SW 1271 (cell line): ENCODE measurements around the gene PMM2.
"Not testable (repeated sequence)": the region's sequence is repeated elsewhere in the genome, so short reads cannot be mapped to it uniquely, and the experiment has no call there.

ENCODE experiments used
- DNase-seq, 2 experiments: peaks; one replicate each; lab custom pipeline; 2025; lab: John Stamatoyannopoulos, UW

The PMM2 gene

DNA sequence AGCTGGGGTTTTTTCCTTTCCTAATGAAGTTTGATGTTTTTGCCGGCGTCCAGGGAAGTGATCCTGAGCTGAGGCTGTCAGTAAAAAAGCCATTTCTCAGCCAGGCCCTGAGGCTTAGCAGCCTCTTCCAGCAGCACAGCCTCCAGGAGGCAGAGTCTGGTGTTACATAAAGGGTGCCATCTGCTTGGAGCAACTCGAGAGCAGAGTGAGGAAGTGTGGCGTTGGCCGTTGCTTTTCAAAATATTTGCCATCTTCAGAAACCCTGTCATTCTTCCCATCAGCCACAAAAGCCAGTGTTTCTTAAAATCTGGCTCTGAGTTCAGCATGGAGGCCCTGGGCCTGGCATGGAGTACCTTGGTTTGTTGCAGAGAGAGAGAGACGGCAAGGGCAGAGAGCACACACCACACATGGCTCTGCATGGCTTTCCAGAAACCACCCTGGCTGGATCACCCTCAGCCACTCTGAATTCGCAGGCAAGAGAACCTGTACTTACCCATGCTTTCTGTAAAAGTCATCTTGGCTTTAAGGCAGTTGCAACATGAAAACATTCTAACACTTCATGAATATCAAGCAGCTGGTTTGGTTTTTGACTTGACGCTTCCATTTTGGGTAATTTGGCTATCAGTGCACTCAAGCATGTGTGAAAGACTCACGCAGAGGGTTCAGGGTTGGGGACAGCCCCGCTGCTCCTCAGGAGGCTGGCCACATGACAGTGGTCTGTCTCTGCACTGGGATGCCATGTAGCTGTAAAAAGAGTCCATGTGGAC lies 21.0 kb downstream of the PMM2 start:
- DNase-seq = no peak

DNA sequence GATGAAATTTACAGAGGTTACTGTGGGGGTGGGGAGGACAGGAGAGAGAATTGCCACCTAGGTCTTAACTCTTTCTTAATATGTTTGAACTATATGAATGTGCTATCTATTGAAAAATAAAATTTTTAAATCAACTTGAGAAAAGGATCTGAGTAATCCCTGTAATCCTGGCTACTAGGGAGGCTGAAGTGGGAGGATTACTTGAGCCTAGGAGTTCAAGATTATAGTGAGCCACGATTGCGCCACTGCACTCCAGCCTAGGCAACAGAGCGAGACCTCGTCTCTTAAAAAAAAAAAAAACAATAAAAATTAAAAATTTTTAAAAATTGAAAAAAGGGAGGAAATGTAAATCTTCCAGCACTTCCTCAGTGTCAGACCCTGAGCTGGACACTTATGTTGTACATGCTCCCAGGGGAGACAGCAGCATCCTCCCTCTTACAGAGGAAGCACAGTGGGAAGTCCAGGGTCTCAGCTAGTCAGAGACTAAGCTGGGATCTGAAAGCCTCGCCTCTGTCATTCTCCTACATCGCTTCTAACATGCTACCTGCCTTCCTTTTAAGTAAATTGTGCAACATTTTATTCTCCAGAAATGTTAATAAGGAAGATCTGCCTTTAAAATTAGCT lies 21.9 kb downstream of the PMM2 start:
- DNase-seq = no peak

DNA sequence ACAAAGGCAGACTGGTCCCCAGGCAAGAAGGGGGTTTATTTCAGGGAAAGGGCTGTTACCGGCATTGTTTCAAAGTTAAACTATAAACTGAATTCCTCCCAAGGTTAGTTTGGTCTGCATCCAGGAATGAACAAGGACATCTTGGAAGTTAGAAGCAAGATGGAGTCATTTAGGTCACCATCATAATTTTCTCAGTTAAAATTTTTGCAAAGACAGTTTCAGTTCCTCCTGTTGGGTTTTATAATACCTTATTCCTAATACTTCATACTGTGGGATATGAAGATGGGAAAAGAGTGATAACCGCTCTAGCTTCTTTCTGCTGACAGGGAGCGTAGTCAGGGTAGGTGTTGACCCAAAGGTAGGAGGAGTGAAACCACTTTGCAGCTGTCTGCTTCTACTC lies 24.8 kb downstream of the PMM2 start:
- DNase-seq = no peak

DNA sequence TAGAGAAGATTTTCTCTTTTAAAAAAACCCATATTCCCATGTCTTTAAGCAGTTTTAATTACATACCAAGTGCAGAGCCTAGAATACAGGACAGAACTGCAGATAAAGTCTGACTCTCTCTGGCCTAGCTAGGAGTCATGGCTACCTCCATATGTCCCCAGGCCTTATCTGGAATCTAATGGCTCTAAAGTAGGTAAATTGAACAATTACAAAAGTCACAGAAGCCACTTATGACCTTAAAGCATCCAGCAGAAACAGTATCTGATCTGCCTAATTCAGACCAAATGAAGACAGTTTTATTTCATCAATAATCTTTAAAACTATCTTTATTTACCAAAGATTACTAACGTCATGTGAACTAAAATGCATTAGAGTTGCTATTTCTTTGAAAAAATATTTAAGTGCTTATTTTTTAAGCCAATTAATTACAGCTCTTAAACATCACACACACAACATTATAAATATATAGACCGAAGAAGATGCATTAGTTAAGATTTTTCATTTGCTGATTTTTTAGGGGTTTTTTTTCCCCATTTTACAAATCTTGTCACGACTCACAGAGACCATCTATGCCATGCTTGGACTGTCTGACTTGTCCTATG lies 28.7 kb downstream of the PMM2 start:
- DNase-seq = no peak

DNA sequence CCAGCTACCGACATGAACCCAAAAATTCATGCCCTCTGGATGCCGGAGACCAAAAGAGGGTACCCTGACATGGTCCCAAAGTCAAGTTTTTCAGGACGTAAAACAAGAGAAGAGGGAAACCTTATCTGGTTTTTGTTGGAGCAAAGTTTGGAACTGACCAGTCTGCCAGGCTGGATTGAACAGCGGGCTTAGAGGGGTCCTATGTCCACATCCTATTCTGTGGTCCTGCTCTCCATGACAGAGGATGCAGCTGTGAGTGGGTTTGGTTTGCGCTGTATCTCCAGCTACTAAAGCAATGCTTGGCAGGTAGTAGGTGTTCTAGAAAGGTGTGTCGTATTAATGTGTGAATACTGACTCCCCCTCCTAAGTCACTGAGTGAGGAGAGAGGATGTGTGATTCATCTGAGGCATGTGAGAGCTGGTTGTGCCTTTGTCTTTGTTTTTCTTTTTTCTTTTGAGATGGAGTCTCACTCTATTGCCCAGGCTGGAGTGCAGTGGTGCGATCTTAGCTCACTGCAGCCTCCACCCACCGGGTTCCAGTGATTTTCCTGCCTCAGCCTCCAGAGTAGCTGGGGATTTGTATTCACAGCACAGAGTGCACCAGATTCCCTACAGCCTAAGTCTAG lies 31.0 kb downstream of the PMM2 start:
- no peak for DNase-seq

DNA sequence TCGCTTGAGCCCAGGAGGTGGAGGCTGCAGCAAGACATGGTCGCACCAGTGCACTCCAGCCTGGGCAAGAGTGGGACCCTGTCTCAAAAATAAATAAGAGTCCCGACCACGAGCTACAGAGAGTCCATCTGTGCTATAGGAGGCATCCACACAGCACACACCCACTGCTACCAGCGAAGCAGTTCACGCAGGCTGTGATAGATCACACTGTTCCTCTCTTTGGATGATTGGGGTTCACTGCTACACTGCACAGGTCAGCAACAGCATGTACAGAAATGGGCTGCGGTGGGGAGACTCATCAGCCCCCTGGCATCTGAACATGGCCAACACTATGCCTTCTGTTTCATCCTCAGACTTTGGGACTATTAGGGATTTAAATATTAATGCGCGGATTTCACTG lies 33.8 kb downstream of the PMM2 start:
- DNase-seq = no peak

DNA sequence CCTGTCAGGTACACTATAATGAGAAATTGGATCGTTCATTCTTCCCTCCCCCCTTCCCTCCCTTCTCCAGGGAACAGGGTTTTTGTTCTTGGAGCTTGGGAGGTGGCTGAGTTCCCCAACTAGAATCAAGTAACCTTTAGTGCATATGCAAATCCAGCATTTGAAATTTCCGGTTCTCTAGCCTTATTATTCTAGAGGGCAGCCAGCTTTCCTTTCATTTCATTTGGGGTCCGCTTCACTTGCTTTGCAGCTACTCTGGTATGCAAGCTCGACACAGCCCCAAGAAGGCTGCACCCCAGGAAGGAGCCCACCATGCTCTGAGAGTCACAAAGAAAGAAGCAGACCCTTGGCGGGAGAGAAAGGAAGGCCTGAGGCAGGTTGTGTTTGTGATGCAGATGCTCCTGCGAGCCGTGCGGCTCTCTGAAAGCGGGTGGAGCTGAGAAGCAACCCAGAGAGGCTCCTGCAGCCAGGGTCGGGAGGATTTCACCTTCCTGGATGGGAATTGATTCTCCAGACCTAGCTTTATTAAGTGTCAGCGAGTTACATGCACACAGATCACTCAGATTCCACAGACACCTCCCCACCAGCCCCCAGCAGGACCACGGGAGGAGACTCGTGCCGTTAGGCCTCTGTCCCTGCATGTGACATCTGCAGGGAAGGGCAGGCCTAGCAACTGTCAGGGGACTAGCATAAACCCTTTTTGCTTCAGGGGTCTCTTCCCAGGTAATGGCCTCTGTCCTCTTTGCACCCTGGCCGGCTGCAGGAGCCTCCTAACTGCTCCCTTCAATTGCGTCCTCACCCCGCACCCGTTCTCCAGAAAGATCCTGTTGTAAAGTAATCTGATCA lies 34.5 kb downstream of the PMM2 start:
- DNase-seq = no peak

DNA sequence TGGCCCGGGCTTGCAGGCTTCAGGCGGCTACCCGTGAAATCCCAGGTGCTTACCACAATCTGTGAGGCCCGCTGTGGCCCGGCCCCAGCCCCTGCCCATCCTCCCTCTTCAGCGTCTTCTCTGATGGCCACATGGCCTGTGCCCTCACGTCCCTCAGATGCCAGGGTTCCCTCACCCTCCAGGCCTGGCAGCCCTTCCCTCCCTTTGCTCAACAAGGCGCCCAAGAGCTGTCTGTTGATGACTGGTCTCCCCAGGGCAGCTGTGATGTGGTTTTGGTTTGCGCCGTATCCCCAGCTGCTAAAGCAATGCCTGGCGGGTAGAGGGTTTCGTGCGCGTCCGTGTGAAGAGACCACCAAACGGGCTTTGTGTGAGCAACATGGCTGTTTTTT lies 35.1 kb downstream of the PMM2 start:
- DNase-seq = no peak

DNA sequence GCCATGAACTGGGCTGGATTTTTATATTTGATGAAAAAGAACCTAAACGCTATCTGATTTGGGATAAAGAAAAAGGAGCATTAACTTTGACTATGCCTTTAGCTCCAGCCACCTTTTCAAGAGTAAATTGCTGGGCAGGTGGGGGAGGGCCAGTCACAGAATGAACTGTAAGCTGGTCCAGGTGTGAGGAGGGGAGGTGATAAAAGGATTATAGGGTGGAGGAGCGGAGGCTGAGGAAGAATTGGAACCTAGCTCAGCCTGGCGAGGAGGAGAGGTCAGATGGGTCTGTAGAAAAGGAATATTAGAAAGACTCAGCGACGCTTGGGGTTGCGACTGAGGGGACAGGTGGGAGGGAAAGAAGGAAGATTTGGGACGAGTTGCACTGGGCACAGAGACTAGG lies 39.2 kb downstream of the PMM2 start:
- DNase-seq = not testable (repeated sequence)

DNA sequence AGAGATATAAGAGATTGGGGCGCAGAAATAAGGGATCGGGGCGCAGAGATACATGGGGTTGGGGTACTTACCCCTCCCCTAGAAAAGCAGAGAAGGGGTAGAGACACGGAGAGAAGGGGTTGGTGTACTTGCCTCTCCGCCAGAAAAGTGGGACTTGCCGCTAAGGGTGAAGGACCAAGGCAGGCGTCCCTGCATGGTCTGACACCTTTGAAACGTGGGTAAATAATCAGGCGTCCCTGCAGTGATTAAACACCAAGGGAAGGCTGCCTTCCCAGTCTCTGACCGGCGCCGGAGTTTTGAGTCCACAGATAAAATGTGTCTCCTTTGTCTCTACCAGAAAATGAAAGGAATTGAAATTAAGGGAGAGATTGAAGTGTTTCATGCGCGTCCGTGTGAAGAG lies 40.0 kb downstream of the PMM2 start:
- not testable (repeated sequence) for DNase-seq

DNA sequence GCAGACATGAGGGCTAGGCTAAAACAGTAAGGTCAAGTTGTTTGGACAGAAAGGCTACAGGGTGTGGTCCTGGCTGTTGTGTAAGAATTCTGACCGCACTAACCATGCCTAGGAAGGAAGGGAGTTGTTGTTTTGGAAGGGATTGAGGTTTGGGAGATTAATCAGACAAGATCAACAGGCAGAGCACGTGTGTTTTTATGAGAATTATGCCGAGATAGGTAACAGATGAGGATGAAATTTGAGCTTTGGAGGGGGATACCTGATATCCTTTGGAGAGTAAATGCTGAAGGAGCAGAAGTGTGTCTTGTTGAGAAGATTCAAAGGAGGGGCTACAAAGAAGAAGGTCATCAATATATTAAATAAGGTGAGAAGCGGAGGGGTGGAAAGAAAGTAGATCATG lies 44.4 kb downstream of the PMM2 start:
- not testable (repeated sequence) for DNase-seq

DNA sequence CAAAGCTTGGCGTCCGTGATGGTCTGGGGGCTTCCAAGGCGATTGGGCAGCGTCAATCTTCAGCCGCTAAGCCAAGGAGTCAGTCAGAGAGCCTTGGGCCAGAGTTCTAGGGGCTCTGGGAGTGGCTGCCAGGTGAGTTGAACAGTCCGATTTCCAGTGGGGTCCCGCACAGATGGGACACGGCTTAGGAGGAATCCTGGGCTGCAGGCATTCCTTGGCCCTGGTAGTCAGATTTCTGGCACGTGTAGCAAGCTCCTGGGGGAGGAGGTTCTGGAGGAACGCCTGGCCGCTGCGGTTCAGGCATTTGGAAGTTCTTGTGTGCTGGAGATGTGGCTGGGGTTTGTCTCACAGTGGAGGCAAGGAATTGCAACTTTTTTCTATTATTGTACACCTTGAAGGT lies 45.7 kb downstream of the PMM2 start:
- DNase-seq = not testable (repeated sequence)

DNA sequence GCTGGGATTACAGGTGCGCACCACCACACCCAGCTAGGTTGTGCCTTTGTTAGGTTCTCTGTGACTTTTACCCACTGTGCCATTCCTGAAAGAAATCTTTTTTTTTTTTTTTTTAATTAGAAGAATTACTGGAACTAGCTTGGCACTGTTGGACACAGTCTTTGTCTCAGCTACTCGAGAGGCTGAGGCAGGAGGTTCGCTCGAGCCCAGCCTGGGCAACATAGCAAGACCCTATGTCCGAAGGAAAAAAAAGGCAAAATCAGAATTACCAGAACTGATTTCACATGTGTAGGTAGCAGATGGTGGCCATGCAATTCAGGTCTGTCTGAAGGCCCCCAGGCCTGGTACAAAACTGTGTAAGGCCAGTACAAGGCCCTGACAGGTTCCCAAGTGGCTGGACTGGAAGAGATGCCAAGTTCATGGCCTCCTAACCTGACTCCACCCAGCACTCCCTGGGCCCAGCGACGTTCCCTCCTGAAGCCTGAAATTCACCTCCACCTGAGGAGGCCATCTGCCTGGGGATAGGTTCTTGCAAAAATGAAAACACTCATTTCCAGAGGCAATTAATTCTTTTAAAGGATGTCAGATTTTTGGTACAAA lies 48.2 kb downstream of the PMM2 start:
- DNase-seq = no peak

DNA sequence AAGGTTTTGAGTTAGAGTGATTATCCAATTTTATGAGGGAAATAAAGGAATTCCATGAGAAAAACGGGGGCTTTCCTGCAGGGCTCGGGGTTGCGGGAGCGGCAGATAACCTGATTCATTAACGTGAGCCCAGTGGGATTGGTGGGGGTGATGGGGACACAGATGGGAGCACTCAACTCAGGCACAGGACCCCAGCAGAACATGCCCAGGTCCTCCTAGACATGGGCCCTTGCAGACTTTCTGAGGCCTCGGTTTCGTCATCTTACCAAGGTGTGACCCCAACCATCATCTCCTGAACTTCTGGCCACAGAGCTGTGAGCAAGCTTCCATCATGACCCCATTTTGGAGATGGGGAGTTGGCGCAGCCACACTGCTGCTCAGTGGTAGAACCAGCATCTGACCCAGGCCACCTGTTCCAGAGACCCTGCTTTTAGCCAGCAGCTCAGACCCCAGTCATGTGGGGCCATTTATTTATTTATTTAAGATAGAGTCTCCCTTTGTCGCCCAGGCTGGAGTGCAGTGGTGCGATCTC lies 48.8 kb downstream of the PMM2 start:
- no peak for DNase-seq

DNA sequence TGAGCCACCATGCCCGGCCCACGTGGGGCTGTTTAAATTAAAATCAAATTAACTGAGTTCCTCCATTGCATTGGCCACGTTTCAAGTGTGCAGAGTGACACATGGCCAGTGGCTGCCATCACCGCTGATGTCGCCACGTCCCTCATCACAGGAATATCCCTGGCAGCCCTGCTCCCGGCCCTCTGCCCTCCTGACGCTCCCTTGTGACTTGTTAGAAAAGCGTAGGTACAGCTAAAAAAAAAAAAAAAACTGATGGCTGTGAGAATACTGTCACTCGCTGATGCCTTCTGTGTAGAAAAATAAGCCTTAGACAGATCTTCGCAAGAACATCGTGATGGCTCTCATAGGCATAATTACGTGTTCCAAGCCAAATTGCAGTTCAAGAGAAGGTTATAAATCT lies 49.5 kb downstream of the PMM2 start:
- DNase-seq = no peak

DNA sequence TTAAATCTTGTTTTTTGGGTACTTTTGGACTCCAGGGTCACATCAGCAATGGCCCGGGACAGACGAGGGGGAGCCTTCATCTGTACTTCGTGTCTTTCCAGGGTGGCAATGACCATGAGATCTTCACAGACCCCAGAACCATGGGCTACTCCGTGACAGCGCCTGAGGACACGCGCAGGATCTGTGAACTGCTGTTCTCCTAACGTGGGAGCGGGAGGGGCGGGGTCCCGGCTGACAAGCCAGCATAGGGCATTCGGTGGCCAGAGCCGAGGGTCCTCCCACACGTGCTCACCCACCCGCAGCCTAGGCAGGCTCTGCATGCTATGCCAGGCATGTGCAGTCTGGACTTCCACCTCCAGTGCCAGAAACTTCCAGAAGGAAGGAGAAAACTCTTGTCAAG lies 50.0 kb downstream of the PMM2 start:
- no peak for DNase-seq

DNA sequence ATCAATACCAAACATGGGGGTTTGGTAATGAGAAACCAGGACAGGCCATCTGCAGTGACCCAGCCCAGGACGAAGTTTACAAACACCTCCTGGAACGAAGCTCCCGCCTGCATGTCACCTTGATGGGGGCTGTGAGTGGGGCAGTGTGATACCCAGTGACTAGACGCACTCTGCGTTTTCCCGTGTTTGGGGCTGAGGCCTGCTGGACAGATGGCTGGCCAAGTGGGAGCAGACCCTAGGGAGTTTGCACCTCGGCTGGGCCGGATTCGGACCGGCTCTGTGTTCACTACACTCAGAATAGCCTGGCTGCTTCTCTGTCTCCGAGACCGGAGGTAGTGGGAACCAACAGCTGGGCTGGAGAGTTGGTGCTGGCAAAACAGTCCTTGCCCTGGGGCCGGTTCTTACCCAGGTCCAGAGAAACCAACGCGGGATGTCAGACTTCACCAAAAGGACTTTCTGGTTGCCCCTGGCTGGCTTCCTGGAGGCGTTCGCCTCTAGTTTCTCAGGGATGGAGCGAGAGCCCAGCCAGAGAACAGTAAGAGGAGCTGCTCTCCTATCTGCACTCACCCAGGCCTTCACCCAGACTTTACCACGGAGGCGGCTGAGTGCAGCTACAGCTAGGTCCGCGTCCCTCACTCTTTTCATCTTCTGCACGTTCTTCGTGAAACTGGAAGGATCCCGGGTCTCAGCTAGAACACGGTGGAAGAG lies 50.7 kb downstream of the PMM2 start:
- DNase-seq = no peak

DNA sequence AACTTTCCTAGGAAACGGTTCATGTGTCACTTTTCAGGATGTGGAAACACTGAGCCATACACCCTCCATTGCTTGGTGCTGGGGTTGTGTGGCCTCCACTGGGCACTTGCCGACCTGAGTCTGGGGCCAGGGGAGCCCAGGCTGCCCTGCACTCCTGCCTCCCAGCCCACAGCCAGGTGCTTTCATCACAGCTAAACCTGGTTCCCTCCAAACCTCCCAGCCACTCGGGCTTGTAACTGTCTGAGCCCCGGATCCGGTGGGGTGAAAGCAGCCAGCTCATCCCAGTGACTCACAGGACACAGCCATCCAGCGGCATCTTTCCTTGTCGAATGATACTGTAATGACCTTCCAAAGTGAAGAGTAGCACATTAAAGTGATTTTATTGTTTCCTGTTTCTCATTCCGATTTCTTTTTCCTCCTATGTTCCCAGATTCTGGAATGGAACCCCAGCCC lies 51.3 kb downstream of the PMM2 start:
- DNase-seq = peak in 1 of 2 experiments; percentile 67

DNA sequence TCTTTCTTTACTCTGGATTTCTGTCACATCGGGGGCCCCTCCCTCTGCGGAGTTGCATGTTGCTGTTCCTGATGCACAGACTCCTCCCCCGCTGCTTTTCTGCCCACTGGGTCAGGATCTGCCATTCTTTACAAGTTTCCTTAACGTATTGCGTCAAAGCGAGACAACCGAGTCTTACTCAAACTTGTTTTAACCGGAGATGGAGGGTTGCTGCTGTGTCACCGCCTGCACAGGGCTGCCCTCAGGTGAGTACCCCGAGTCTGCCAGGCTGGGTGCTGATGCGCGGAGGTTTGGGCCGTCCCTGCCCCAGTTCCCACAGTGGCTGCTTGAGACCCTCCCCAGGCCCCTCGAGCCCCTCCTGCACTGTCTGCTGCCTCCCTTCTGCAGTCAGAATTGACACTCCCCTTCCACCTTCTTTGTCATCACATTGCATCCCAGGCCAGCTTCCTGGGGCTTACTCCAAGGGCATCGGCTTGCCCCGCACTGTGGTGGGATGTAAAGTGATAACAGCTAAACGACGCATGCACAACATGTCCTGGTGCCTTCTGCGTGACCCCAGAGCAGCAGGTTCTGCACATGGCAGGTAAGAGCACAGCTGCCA lies 51.9 kb downstream of the PMM2 start:
- DNase-seq = peak in 1 of 2 experiments; percentile 67

DNA sequence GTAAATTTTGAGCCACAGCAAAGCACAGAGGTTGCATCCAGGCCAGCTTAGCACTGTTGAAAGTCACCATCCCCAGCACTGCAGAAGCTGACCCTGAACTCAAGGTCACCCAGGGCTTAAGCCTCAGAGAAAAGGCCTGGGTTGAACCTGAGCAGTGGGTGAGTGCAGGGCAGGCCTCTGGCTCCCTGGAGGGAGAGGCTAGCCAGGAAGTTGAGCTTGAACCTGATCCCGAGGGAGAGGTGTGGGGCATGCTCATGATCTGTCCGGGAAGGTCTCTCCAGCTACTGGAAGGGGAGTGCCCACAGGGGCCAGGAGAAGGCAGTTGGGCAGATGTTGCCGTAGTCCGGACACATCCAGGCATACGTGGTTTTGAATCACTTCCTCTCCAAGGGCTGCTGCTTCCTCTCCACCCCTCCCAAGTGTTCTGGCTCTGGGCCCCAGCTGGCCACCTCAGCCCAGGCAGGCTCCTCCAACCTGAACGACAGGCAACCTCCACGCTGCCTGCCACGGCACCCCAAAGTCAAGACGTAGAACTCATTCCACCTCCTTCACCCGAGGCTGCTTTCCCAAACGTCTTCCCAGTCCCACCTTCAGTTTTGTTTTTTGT lies 52.7 kb downstream of the PMM2 start:
- peak; percentile 41 to 79 for DNase-seq
